WTC11 (cell line): Measurements from ENCODE around the gene SAMD13. TPM values are rescaled to one million over a fixed set of nuclear protein-coding genes. Genes with fewer than 3 reads are reported as not detected.

Experiments used
- ATAC-seq: fragments of 200-7000 bp; cut with Tn5 transposase; 2 replicates; pipeline ENCODE4 v1.10.0; 2021; ENCODE audit warnings: mild to moderate bottlenecking, moderate library complexity
- CTCF ChIA-PET: fragments of 300-600 bp; sonication (Branson Sonifier 250); formaldehyde crosslinking; loops from one replicate; lab custom pipeline; 2021; ENCODE audit warnings: antibody characterized with exemption; lab: Charles Lee
- POLR2A ChIA-PET: fragments of 350-600 bp; sonication (Branson Sonifier 250); formaldehyde crosslinking; loops from one replicate; lab custom pipeline; 2021; ENCODE audit warnings: antibody characterized with exemption; lab: Charles Lee
- DNase-seq: peaks from one replicate; pipeline ENCODE4 v3.0.0; 2021; ENCODE audit warnings: low spot score
- H3K27ac Mint-ChIP-seq: 2 replicates; pipeline ENCODE4 v1.8.0; 2021; ENCODE audit warnings: mixed read lengths
- H3K27me3 Mint-ChIP-seq: 2 replicates; pipeline ENCODE4 v1.8.0; 2021; ENCODE audit warnings: low read depth, mild to moderate bottlenecking, moderate library complexity, mixed read lengths
- H3K36me3 Mint-ChIP-seq: 2 replicates; pipeline ENCODE4 v1.8.0; 2021; ENCODE audit warnings: mixed read lengths
- H3K4me1 Mint-ChIP-seq: 2 replicates; pipeline ENCODE4 v1.8.0; 2022; ENCODE audit warnings: mixed read lengths
- H3K4me3 Mint-ChIP-seq: 2 replicates; pipeline ENCODE4 v1.8.0; 2021; ENCODE audit warnings: mild to moderate bottlenecking, moderate library complexity, mixed read lengths
- H3K9me3 Mint-ChIP-seq: 2 replicates; pipeline ENCODE4 v1.8.0; 2021; ENCODE audit warnings: mixed read lengths
- CREB1 ChIP-seq: sonication (generic); formaldehyde crosslinking; IDR thresholded peaks from 2 replicates; pipeline ENCODE4 v1.8.0; 2023; ENCODE audit warnings: mild to moderate bottlenecking, missing genetic modification reagents
- ELF4 ChIP-seq: sonication (generic); formaldehyde crosslinking; IDR thresholded peaks from 2 replicates; pipeline ENCODE4 v1.8.1; 2022; ENCODE audit warnings: low read depth, mild to moderate bottlenecking, moderate library complexity, missing genetic modification reagents
- ESRRA ChIP-seq: sonication (generic); formaldehyde crosslinking; IDR thresholded peaks from 2 replicates; pipeline ENCODE4 v1.8.1; 2022; ENCODE audit warnings: mild to moderate bottlenecking, missing genetic modification reagents, borderline replicate concordance
- ETV6 ChIP-seq: sonication (generic); formaldehyde crosslinking; IDR thresholded peaks from 2 replicates; pipeline ENCODE4 v1.8.1; 2022; ENCODE audit warnings: mild to moderate bottlenecking, missing genetic modification reagents
- GRHL2 ChIP-seq: fragments of 250-450 bp; sonication (Bioruptor Pico); IDR thresholded peaks from 2 replicates; pipeline ENCODE4 v1.8.0; 2022; ENCODE audit warnings: mild to moderate bottlenecking, moderate library complexity; ENCODE audit not compliant: insufficient replicate concordance, severe bottlenecking
- HMGXB4 ChIP-seq: sonication (generic); formaldehyde crosslinking; IDR thresholded peaks from 2 replicates; pipeline ENCODE4 v1.8.1; 2023; ENCODE audit warnings: mild to moderate bottlenecking, moderate library complexity, missing genetic modification reagents
- MYBL2 ChIP-seq: sonication (generic); formaldehyde crosslinking; IDR thresholded peaks from 2 replicates; pipeline ENCODE4 v1.8.1; 2023; ENCODE audit warnings: mild to moderate bottlenecking, moderate library complexity, missing genetic modification reagents
- NR1H2 ChIP-seq: sonication (generic); formaldehyde crosslinking; IDR thresholded peaks from 2 replicates; pipeline ENCODE4 v1.9.0; 2021; ENCODE audit warnings: mild to moderate bottlenecking, moderate library complexity, missing genetic modification reagents
- NR3C1 ChIP-seq: sonication (generic); formaldehyde crosslinking; conservative IDR thresholded peaks from 2 replicates; pipeline ENCODE4 v1.8.1; 2023; ENCODE audit warnings: low read depth, mild to moderate bottlenecking, missing genetic modification reagents
- SMAD4 ChIP-seq: sonication (generic); formaldehyde crosslinking; IDR thresholded peaks from 2 replicates; pipeline ENCODE4 v1.8.0; 2022; ENCODE audit warnings: mild to moderate bottlenecking, missing genetic modification reagents
- TP53 ChIP-seq: sonication (generic); formaldehyde crosslinking; IDR thresholded peaks from 2 replicates; pipeline ENCODE4 v1.8.1; 2023; ENCODE audit warnings: mild to moderate bottlenecking, missing genetic modification reagents
- ZMAT4 ChIP-seq: fragments of 250-450 bp; sonication (Bioruptor Pico); IDR thresholded peaks from 2 replicates; pipeline ENCODE4 v1.9.0; 2021; ENCODE audit warnings: mild to moderate bottlenecking
- ZNF263 ChIP-seq: sonication (generic); formaldehyde crosslinking; IDR thresholded peaks from 2 replicates; pipeline ENCODE4 v1.8.1; 2022; ENCODE audit warnings: low read depth, mild to moderate bottlenecking, moderate library complexity, missing genetic modification reagents
- ZNF317 ChIP-seq: sonication (generic); formaldehyde crosslinking; IDR thresholded peaks from 2 replicates; pipeline ENCODE4 v1.8.1; 2023; ENCODE audit warnings: low read depth, mild to moderate bottlenecking, moderate library complexity, missing genetic modification reagents, borderline replicate concordance
- ZNF423 ChIP-seq: fragments of 250-450 bp; sonication (Bioruptor Pico); IDR thresholded peaks from 2 replicates; pipeline ENCODE4 v2.1.2; 2022; ENCODE audit warnings: mild to moderate bottlenecking, moderate library complexity
- total RNA-seq: library from RNA; stranded (reverse); gene quantifications from 3 replicates; pipeline ENCODE4 v1.2.3, GENCODE V29; 2021
- TF ChIP-seq, protein P1 (sequence below): fragments of 250-450 bp; sonication (Bioruptor Pico); IDR thresholded peaks from 2 replicates; pipeline ENCODE4 v1.8.0; 2021; ENCODE audit warnings: mild to moderate bottlenecking
- TF ChIP-seq, protein P2 (sequence below): sonication (generic); formaldehyde crosslinking; conservative IDR thresholded peaks from 2 replicates; pipeline ENCODE4 v1.8.1; 2022; ENCODE audit warnings: mild to moderate bottlenecking, missing genetic modification reagents
- TF ChIP-seq, protein P3 (sequence below): sonication (generic); formaldehyde crosslinking; IDR thresholded peaks from 2 replicates; pipeline ENCODE4 v1.8.1; 2023; ENCODE audit warnings: mild to moderate bottlenecking, missing genetic modification reagents
- TF ChIP-seq, protein P4 (sequence below): sonication (generic); formaldehyde crosslinking; IDR thresholded peaks from 2 replicates; pipeline ENCODE4 v1.8.0; 2022; ENCODE audit warnings: missing genetic modification reagents
- TF ChIP-seq, protein P5 (sequence below): sonication (generic); formaldehyde crosslinking; IDR thresholded peaks from 2 replicates; pipeline ENCODE4 v1.8.0; 2022; ENCODE audit warnings: mild to moderate bottlenecking, missing genetic modification reagents

Gene SAMD13
- total RNA-seq, 1 experiment from 2014 or later, result 1.8 TPM

DNA sequence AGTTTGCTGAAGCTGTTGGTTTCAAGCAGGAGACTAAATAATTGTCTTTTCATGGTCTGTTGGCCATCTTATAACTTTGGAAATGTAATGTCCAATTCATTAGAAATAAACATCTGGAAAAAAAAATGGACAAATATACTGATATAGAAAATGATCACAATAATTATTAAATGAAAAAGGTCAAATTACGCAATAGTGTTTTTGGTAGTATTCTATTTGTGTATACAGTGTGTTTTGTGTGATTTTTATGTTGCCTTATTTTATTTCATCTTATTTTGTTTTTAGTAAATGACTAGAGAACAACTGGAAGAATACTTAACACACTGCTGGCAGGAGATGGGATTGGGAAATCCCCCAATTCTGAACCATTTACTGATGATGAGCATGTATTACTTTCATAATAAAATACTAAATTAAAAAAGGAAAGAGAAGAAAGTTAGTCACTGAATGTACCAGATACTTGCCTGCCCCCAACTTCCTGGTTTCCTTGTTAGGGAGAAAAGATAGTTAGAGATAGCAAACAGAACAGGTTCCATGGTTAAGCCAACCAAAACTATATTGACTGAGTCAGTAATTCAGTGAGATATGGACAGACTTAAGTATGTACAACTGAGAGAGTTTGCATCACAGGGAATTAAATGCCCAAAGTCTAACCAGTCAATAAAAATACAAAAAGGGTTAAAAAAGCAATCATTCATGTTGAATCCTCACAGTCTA, 24.0 kb upstream of the SAMD13 start:
- H3K27ac Mint-ChIP-seq, result no peak overlapping the region

GRCh38 chr1:84278905-84279304, 22.6 kb upstream of the SAMD13 start:
- Mint-ChIP-seq H3K36me3 (no peaks in the 10 kb centered on the region), H3K4me3 (no peak overlapping the region), H3K27ac (no peak overlapping the region), H3K4me1 (no peaks in the 10 kb centered on the region), H3K9me3 (peaks cover 5% of the 10 kb centered on the region), H3K27me3 (no peaks in the 10 kb centered on the region; the same call in 1 of the 2 replicates)
- DNase-seq, result no peak
- CTCF ChIA-PET, result no interaction called here
- POLR2A ChIA-PET, result no interaction called here
- TF ChIP-seq ESRRA (CRISPR knock-in tag), result no peak
- no peak for TF ChIP-seq NR1H2 (CRISPR knock-in tag)
- no peak for TF ChIP-seq CREB1 (CRISPR knock-in tag)
- TF ChIP-seq ZNF423 (CRISPR knock-in tag), result no peak
- ATAC-seq, result no peak

More for the DNA sequence above, 24.0 kb upstream of the SAMD13 start:
- ATAC-seq, result no peak
- Mint-ChIP-seq H3K27me3 (no peaks in the 10 kb centered on the region; the same call in 1 of the 2 replicates), H3K4me3 (no peak overlapping the region), H3K36me3 (no peaks in the 10 kb centered on the region), H3K4me1 (peaks cover 7% of the 10 kb centered on the region), H3K9me3 (peaks cover 11% of the 10 kb centered on the region)
- POLR2A ChIA-PET, result no interaction called here
- no peak for DNase-seq
- TF ChIP-seq TP53 (CRISPR knock-in tag), result no peak
- TF ChIP-seq ZMAT4 (CRISPR knock-in tag), result no peak
- no peak for TF ChIP-seq SMAD4 (CRISPR knock-in tag)
- TF ChIP-seq ZNF317 (CRISPR knock-in tag), result no peak
- TF ChIP-seq MYBL2, result no peak
- no peak for TF ChIP-seq ZNF263 (CRISPR knock-in tag)
- TF ChIP-seq GRHL2 (CRISPR knock-in tag), result no peak
- TF ChIP-seq ELF4 (CRISPR knock-in tag), result no peak
- TF ChIP-seq, protein P1, sequence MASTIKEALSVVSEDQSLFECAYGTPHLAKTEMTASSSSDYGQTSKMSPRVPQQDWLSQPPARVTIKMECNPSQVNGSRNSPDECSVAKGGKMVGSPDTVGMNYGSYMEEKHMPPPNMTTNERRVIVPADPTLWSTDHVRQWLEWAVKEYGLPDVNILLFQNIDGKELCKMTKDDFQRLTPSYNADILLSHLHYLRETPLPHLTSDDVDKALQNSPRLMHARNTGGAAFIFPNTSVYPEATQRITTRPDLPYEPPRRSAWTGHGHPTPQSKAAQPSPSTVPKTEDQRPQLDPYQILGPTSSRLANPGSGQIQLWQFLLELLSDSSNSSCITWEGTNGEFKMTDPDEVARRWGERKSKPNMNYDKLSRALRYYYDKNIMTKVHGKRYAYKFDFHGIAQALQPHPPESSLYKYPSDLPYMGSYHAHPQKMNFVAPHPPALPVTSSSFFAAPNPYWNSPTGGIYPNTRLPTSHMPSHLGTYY (CRISPR knock-in tag), result no peak
- TF ChIP-seq NR3C1 (CRISPR knock-in tag), result no peak
- CTCF ChIA-PET, result no interaction called here

- Mint-ChIP-seq H3K27me3 (no peaks in the 10 kb centered on the region; the same call in 1 of the 2 replicates), H3K27ac (no peak overlapping the region), H3K9me3 (peaks cover 17% of the 10 kb centered on the region), H3K36me3 (peaks cover 4% of the 10 kb centered on the region), H3K4me1 (no peaks in the 10 kb centered on the region), H3K4me3 (no peak overlapping the region)
- ATAC-seq, result no peak
- no peak for DNase-seq
- CTCF ChIA-PET, result no interaction called here
- TF ChIP-seq, protein P2, sequence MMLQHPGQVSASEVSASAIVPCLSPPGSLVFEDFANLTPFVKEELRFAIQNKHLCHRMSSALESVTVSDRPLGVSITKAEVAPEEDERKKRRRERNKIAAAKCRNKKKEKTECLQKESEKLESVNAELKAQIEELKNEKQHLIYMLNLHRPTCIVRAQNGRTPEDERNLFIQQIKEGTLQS (CRISPR knock-in tag), result no peak
- TF ChIP-seq, protein P3, sequence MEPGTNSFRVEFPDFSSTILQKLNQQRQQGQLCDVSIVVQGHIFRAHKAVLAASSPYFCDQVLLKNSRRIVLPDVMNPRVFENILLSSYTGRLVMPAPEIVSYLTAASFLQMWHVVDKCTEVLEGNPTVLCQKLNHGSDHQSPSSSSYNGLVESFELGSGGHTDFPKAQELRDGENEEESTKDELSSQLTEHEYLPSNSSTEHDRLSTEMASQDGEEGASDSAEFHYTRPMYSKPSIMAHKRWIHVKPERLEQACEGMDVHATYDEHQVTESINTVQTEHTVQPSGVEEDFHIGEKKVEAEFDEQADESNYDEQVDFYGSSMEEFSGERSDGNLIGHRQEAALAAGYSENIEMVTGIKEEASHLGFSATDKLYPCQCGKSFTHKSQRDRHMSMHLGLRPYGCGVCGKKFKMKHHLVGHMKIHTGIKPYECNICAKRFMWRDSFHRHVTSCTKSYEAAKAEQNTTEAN (CRISPR knock-in tag), result no peak
- TF ChIP-seq, protein P4, sequence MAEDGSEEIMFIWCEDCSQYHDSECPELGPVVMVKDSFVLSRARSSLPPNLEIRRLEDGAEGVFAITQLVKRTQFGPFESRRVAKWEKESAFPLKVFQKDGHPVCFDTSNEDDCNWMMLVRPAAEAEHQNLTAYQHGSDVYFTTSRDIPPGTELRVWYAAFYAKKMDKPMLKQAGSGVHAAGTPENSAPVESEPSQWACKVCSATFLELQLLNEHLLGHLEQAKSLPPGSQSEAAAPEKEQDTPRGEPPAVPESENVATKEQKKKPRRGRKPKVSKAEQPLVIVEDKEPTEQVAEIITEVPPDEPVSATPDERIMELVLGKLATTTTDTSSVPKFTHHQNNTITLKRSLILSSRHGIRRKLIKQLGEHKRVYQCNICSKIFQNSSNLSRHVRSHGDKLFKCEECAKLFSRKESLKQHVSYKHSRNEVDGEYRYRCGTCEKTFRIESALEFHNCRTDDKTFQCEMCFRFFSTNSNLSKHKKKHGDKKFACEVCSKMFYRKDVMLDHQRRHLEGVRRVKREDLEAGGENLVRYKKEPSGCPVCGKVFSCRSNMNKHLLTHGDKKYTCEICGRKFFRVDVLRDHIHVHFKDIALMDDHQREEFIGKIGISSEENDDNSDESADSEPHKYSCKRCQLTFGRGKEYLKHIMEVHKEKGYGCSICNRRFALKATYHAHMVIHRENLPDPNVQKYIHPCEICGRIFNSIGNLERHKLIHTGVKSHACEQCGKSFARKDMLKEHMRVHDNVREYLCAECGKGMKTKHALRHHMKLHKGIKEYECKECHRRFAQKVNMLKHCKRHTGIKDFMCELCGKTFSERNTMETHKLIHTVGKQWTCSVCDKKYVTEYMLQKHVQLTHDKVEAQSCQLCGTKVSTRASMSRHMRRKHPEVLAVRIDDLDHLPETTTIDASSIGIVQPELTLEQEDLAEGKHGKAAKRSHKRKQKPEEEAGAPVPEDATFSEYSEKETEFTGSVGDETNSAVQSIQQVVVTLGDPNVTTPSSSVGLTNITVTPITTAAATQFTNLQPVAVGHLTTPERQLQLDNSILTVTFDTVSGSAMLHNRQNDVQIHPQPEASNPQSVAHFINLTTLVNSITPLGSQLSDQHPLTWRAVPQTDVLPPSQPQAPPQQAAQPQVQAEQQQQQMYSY, result no peak
- TF ChIP-seq ELF4 (CRISPR knock-in tag), result no peak
- no peak for TF ChIP-seq HMGXB4 (CRISPR knock-in tag)
- TF ChIP-seq, protein P5, sequence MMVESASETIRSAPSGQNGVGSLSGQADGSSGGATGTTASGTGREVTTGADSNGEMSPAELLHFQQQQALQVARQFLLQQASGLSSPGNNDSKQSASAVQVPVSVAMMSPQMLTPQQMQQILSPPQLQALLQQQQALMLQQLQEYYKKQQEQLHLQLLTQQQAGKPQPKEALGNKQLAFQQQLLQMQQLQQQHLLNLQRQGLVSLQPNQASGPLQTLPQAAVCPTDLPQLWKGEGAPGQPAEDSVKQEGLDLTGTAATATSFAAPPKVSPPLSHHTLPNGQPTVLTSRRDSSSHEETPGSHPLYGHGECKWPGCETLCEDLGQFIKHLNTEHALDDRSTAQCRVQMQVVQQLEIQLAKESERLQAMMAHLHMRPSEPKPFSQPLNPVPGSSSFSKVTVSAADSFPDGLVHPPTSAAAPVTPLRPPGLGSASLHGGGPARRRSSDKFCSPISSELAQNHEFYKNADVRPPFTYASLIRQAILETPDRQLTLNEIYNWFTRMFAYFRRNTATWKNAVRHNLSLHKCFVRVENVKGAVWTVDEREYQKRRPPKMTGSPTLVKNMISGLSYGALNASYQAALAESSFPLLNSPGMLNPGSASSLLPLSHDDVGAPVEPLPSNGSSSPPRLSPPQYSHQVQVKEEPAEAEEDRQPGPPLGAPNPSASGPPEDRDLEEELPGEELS (CRISPR knock-in tag), result no peak
- no peak for TF ChIP-seq ZNF263 (CRISPR knock-in tag)
- no peak for TF ChIP-seq ETV6 (CRISPR knock-in tag)
- POLR2A ChIA-PET, result no interaction called here
Measured at GRCh38 chr1:84280912-84281311, 20.6 kb upstream of the SAMD13 start.
